Measurements from ENCODE around the gene PRDX5.
"Not testable (repeated sequence)": the region's sequence is repeated elsewhere in the genome, so short reads cannot be mapped to it uniquely, and the experiment has no call there.

Gene PRDX5

DNA sequence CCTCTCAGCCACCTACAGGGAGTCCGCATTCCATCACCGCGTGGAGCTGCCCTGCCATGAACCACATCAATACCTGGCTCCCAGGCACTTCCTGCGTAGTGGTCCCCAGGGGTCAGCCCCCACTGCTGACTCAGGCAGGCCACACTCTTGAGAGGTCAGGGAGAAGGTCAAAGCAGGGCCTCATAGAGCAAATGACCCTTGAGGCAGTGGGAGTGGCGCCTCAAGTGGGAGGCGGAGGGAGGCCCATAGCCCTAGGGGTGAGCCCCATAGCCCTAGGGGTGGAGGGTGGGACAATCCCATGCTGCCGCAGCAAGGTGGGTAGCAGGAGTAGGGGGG lies 5.0 kb downstream of the PRDX5 start:
- peaks cover 7% of the 10 kb centered on the region for H3K4me1 ChIP-seq (ENCODE audit: insufficient read depth, low read length, severe bottlenecking)
- no peaks in the 10 kb centered on the region for H3F3A ChIP-seq (ENCODE audit: insufficient read depth, low read length)
- TF ChIP-seq EZH2 (IDR thresholded peaks at IDR 0.05; ENCODE audit: borderline replicate concordance, low read length), result no peak
- TF ChIP-seq, protein P1, sequence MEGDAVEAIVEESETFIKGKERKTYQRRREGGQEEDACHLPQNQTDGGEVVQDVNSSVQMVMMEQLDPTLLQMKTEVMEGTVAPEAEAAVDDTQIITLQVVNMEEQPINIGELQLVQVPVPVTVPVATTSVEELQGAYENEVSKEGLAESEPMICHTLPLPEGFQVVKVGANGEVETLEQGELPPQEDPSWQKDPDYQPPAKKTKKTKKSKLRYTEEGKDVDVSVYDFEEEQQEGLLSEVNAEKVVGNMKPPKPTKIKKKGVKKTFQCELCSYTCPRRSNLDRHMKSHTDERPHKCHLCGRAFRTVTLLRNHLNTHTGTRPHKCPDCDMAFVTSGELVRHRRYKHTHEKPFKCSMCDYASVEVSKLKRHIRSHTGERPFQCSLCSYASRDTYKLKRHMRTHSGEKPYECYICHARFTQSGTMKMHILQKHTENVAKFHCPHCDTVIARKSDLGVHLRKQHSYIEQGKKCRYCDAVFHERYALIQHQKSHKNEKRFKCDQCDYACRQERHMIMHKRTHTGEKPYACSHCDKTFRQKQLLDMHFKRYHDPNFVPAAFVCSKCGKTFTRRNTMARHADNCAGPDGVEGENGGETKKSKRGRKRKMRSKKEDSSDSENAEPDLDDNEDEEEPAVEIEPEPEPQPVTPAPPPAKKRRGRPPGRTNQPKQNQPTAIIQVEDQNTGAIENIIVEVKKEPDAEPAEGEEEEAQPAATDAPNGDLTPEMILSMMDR (IDR thresholded peaks at IDR 0.05; ENCODE audit: low read length), result no peak
- no peaks in the 10 kb centered on the region for H4K20me1 ChIP-seq (ENCODE audit: insufficient read depth, low read length)
- no peaks in the 10 kb centered on the region for H3K9me3 ChIP-seq (ENCODE audit: low read length)
- H3K79me2 ChIP-seq (ENCODE audit: insufficient read depth, low read length), result no peaks in the 10 kb centered on the region
- no peak overlapping the region for H2AFZ ChIP-seq (ENCODE audit: low read length)
- H3K4me2 ChIP-seq (ENCODE audit: low read length), result no peak overlapping the region
- H3K36me3 ChIP-seq (ENCODE audit: insufficient read depth, low read length), result peaks cover 10% of the 10 kb centered on the region; the same call in 1 of the 2 replicates
- H3K9ac ChIP-seq (ENCODE audit: low read length), result no peak overlapping the region
- H3K27me3 ChIP-seq (ENCODE audit: insufficient read depth, low read length), result peaks cover 4% of the 10 kb centered on the region; the same call in 1 of the 2 replicates
- no peak overlapping the region for H3K27ac ChIP-seq (ENCODE audit: low read depth, low read length, poor library complexity, severe bottlenecking)
- H3K9me2 ChIP-seq (ENCODE audit: low read depth, low read length), result no peaks in the 10 kb centered on the region
- H3K4me3 ChIP-seq (ENCODE audit: low read depth, low read length, poor library complexity, severe bottlenecking), result no peak overlapping the region

DNA sequence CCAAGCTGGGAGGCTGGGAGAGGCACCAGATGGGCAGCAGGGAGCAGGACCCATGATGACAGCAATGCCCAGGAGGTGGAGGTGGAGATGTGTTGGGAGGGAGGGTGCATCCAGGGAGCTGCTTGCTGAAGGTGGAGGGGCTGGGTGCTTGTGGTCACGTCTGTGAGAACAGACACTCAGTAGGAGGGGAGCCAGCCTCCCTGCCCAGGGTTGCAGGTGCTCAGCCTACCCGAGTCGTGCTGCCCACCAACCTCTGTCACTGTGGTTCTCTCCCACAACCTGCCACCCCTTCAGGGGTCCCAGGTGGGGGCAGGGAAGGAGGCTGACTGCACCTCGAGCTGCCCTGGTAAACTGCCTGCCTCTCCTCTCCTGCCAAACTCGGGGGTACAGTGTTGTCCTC lies 5.5 kb downstream of the PRDX5 start:
- Histone ChIP-seq H3K27ac (ENCODE audit: low read depth, low read length, poor library complexity, severe bottlenecking) (no peak overlapping the region), H3K4me1 (ENCODE audit: insufficient read depth, low read length, severe bottlenecking) (peaks cover 7% of the 10 kb centered on the region), H3K9ac (ENCODE audit: low read length) (no peak overlapping the region), H3K36me3 (ENCODE audit: insufficient read depth, low read length) (peaks cover 10% of the 10 kb centered on the region; the same call in 1 of the 2 replicates), H3F3A (ENCODE audit: insufficient read depth, low read length) (no peaks in the 10 kb centered on the region), H2AFZ (ENCODE audit: low read length) (no peak overlapping the region), H4K20me1 (ENCODE audit: insufficient read depth, low read length) (no peaks in the 10 kb centered on the region), H3K27me3 (ENCODE audit: insufficient read depth, low read length) (peaks cover 4% of the 10 kb centered on the region; the same call in 1 of the 2 replicates), H3K4me2 (ENCODE audit: low read length) (no peak overlapping the region), H3K9me3 (ENCODE audit: low read length) (no peaks in the 10 kb centered on the region), H3K4me3 (ENCODE audit: low read depth, low read length, poor library complexity, severe bottlenecking) (no peak overlapping the region), H3K9me2 (ENCODE audit: low read depth, low read length) (no peaks in the 10 kb centered on the region), H3K79me2 (ENCODE audit: insufficient read depth, low read length) (no peaks in the 10 kb centered on the region)
- TF ChIP-seq EZH2 (IDR thresholded peaks at IDR 0.05; ENCODE audit: borderline replicate concordance, low read length), result no peak
- TF ChIP-seq, protein P1 (IDR thresholded peaks at IDR 0.05; ENCODE audit: low read length), result no peak

DNA sequence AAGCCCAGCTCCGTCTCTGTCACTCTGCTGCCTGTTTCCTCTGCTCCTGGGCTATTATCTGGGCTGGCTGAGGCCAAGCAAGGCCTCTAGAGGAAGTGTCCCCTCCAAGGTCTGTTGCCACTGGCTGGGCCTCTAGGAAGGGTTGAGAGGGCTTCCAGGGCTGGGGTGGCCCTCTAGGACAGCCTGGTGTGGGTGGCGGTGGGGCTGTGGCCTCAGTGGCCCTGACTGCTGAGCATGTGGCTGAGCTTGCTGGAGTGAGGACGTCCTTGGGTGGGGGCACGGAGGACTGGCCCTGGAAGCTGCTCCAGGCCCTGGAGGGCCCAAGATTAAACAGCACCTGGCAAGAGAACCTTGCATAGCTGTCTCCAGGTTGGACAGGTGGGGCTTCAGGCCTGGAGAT lies 6.1 kb downstream of the PRDX5 start:
- not testable (repeated sequence) for H4K20me1 ChIP-seq (ENCODE audit: insufficient read depth, low read length); H3K79me2 ChIP-seq (ENCODE audit: insufficient read depth, low read length); H3K27me3 ChIP-seq (ENCODE audit: insufficient read depth, low read length); H3K9me3 ChIP-seq (ENCODE audit: low read length); H2AFZ ChIP-seq (ENCODE audit: low read length); H3F3A ChIP-seq (ENCODE audit: insufficient read depth, low read length); H3K4me3 ChIP-seq (ENCODE audit: low read depth, low read length, poor library complexity, severe bottlenecking); H3K4me1 ChIP-seq (ENCODE audit: insufficient read depth, low read length, severe bottlenecking); H3K4me2 ChIP-seq (ENCODE audit: low read length); H3K9me2 ChIP-seq (ENCODE audit: low read depth, low read length); H3K27ac ChIP-seq (ENCODE audit: low read depth, low read length, poor library complexity, severe bottlenecking); H3K9ac ChIP-seq (ENCODE audit: low read length)
- peaks cover 10% of the 10 kb centered on the region; the same call in 1 of the 2 replicates for H3K36me3 ChIP-seq (ENCODE audit: insufficient read depth, low read length)

DNA sequence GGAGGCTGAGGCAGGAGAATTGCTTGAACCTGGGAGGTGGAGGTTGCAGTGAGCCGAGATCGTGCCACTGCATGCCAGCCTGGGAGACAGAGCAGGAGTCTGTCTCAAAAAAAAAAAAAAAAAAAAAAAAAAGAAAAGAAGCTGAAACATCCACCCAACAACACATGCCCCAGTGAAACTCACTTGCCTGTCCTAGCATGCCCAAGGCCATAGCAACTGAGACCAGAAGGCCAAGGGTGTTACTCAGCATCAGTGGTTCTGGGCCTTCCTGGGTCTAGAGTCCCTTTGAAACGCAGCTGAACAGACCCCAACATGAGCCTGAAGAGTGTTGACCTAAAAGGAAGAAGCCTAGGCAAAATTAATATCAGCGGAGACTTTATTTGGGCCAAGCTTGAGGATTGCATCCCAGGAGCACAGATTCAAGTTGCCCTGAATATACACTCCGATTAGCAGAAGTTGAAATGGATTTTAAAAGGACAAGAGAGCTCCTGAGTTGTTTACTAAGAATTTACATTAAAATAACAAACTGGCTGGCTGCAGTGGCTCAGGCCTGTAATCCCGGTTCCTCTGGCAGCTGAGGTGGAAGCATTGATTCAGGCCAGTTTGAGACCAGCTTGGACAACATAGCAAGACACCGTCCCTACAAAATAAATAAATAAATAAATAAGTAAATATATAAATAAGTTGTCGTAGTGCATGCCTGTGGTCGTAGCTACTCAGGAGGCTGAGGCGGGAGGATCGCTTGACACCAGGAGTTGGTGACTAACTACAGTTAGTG lies 7.0 kb downstream of the PRDX5 start:
- TF ChIP-seq EZH2 (IDR thresholded peaks at IDR 0.05; ENCODE audit: borderline replicate concordance, low read length), result no peak
- TF ChIP-seq, protein P1 (IDR thresholded peaks at IDR 0.05; ENCODE audit: low read length), result no peak
- no peak overlapping the region for H3K4me3 ChIP-seq (ENCODE audit: low read depth, low read length, poor library complexity, severe bottlenecking)
- no peak overlapping the region for H3K9ac ChIP-seq (ENCODE audit: low read length)
- H3K79me2 ChIP-seq (ENCODE audit: insufficient read depth, low read length), result no peaks in the 10 kb centered on the region
- H3K4me1 ChIP-seq (ENCODE audit: insufficient read depth, low read length, severe bottlenecking), result no peaks in the 10 kb centered on the region
- no peak overlapping the region for H2AFZ ChIP-seq (ENCODE audit: low read length)
- H3K27me3 ChIP-seq (ENCODE audit: insufficient read depth, low read length), result peaks cover 4% of the 10 kb centered on the region; the same call in 1 of the 2 replicates
- H4K20me1 ChIP-seq (ENCODE audit: insufficient read depth, low read length), result no peaks in the 10 kb centered on the region
- H3K36me3 ChIP-seq (ENCODE audit: insufficient read depth, low read length), result peaks cover 10% of the 10 kb centered on the region; the same call in 1 of the 2 replicates
- no peaks in the 10 kb centered on the region for H3K9me3 ChIP-seq (ENCODE audit: low read length)
- no peak overlapping the region for H3K4me2 ChIP-seq (ENCODE audit: low read length)
- H3F3A ChIP-seq (ENCODE audit: insufficient read depth, low read length), result no peaks in the 10 kb centered on the region
- no peaks in the 10 kb centered on the region for H3K9me2 ChIP-seq (ENCODE audit: low read depth, low read length)
- H3K27ac ChIP-seq (ENCODE audit: low read depth, low read length, poor library complexity, severe bottlenecking), result no peak overlapping the region

All from OCI-LY1 (cell line).